HCT116 (cell line): ENCODE results near the gene PGD.

Source experiments
- ATF3 ChIP-seq: IDR thresholded peaks from 2 replicates; pipeline ENCODE4 v1.6.1; 2012
- CTCF ChIP-seq, 3 experiments: fragments of 200-600 bp in 1 of 3; sonication (generic) in 1 of 3; IDR thresholded peaks in 2 of 3; conservative IDR thresholded peaks in 1 of 3; 2 replicates each; pipeline ENCODE4 v1.5.1; 2012 to 2017; ENCODE audit warnings: low read depth in 2 of 3, low read length in 2 of 3, antibody characterized with exemption in 1 of 3, borderline replicate concordance in 1 of 3, control low read depth in 1 of 3, mild to moderate bottlenecking in 1 of 3, mixed read lengths in 1 of 3, mixed run types in 1 of 3, moderate library complexity in 1 of 3; ENCODE audit not compliant: insufficient read depth in 1 of 3
- ELF1 ChIP-seq: IDR thresholded peaks from 2 replicates; pipeline ENCODE4 v1.6.1; 2012; ENCODE audit warnings: low read depth, borderline replicate concordance
- EZH2 ChIP-seq: fragments of 200-600 bp; sonication (generic); IDR thresholded peaks from 2 replicates; pipeline ENCODE4 v1.6.1; 2017; ENCODE audit warnings: antibody characterized with exemption, mixed run types
- MAX ChIP-seq: IDR thresholded peaks from 2 replicates; pipeline ENCODE4 v1.6.1; 2012
- POLR2A ChIP-seq: IDR thresholded peaks from 2 replicates; pipeline ENCODE4 v1.7.0; 2011; ENCODE audit warnings: borderline replicate concordance; ENCODE audit not compliant: insufficient read depth, insufficient read length; ENCODE audit errors: extremely low read depth
- POLR2AphosphoS5 ChIP-seq: IDR thresholded peaks from 2 replicates; pipeline ENCODE4 v1.6.1; 2011; ENCODE audit warnings: mild to moderate bottlenecking, low read depth, low read length, moderate library complexity
- RAD21 ChIP-seq: IDR thresholded peaks from 2 replicates; pipeline ENCODE4 v1.6.1; 2012; ENCODE audit warnings: low read depth, mild to moderate bottlenecking
- REST ChIP-seq: IDR thresholded peaks from 2 replicates; pipeline ENCODE4 v1.6.1; 2012; ENCODE audit warnings: low read depth
- TCF7L2 ChIP-seq: IDR thresholded peaks from 2 replicates; pipeline ENCODE4 v1.7.0; 2011; ENCODE audit warnings: borderline replicate concordance, inconsistent platforms; ENCODE audit not compliant: insufficient read depth, insufficient read length; ENCODE audit errors: extremely low read depth
- YY1 ChIP-seq: IDR thresholded peaks from 2 replicates; pipeline ENCODE4 v1.6.1; 2011; ENCODE audit warnings: low read length, low read depth, moderate library complexity, mild to moderate bottlenecking; ENCODE audit not compliant: insufficient replicate concordance; ENCODE audit errors: extremely low read depth
- ZBTB33 ChIP-seq: IDR thresholded peaks from 2 replicates; pipeline ENCODE4 v1.6.1; 2011; ENCODE audit warnings: mild to moderate bottlenecking, low read length, moderate library complexity; ENCODE audit not compliant: insufficient replicate concordance; ENCODE audit errors: extremely low read depth
- ZNF274 ChIP-seq: fragments of 200-500 bp; sonication (Bioruptor generic); IDR thresholded peaks from 2 replicates; pipeline ENCODE4 v1.6.1; 2014; ENCODE audit warnings: mild to moderate bottlenecking, low read depth, low read length, inconsistent platforms

- TF ChIP-seq EZH2 (no peak), YY1 (no peak), CTCF (IDR thresholded peaks at IDR 0.05 in 2 of 3, conservative IDR thresholded peaks at IDR 0.05 in 1 of 3; ENCODE audit: borderline replicate concordance in 1 of 3, insufficient read depth in 1 of 3, low read depth in 2 of 3, low read length in 2 of 3) (no peak), REST (no peak), POLR2A (no peak), ZBTB33 (no peak), ATF3 (no peak), MAX (no peak), ZNF274 (no peak), RAD21 (no peak), POLR2AphosphoS5 (no peak), ELF1 (no peak), TCF7L2 (no peak)
Measured at GRCh38 chr1:10400013-10400412, 1.1 kb downstream of the PGD start.
